ENCODE results near the gene CD274. TPM values are rescaled to one million over a fixed set of nuclear protein-coding genes. Genes with fewer than 3 reads are reported as not detected.
"Not testable (repeated sequence)": the region's sequence is repeated elsewhere in the genome, so short reads cannot be mapped to it uniquely, and the experiment has no call there.

The CD274 gene
- total RNA-seq, 4 donors from 2014 or later: 0.90 to 10.2 (median 5.7) TPM

- Histone ChIP-seq H3K4me1 (no peaks in the 10 kb centered on the region), H3K27me3 (no peaks in the 10 kb centered on the region), H3K27ac (no peak overlapping the region), H3K4me3 (no peak overlapping the region), H3K36me3 (no peaks in the 10 kb centered on the region), H3K9me3 (no peaks in the 10 kb centered on the region)
- DNase-seq: no peak
- no peak for TF ChIP-seq POLR2A (IDR thresholded peaks at IDR 0.05)
- no peak for TF ChIP-seq CTCF (IDR thresholded peaks at IDR 0.05)
- intact Hi-C loops (cut with DNase I; ENCODE audit: low total_unique reads): no loop called here
These were observed 9.0 kb downstream of the CD274 start for GRCh38 chr9:5459289-5459829.

GRCh38 chr9:5460157-5460556 is 9.8 kb downstream of the CD274 start:
- intact Hi-C loops (cut with DNase I; ENCODE audit: low total_unique reads): no loop called here
- Histone ChIP-seq H3K36me3 (no peaks in the 10 kb centered on the region), H3K27ac (no peak overlapping the region), H3K4me1 (no peaks in the 10 kb centered on the region), H3K27me3 (no peaks in the 10 kb centered on the region), H3K4me3 (no peak overlapping the region), H3K9me3 (no peaks in the 10 kb centered on the region)
- no peak for DNase-seq
- no peak for TF ChIP-seq CTCF (IDR thresholded peaks at IDR 0.05)
- TF ChIP-seq POLR2A (IDR thresholded peaks at IDR 0.05): no peak

- intact Hi-C loops (cut with DNase I; ENCODE audit: low total_unique reads); H3K27ac ChIP-seq; DNase-seq; H3K9me3 ChIP-seq; H3K36me3 ChIP-seq; H3K27me3 ChIP-seq; H3K4me3 ChIP-seq; H3K4me1 ChIP-seq: not testable (repeated sequence)
These were observed 14.5 kb downstream of the CD274 start for GRCh38 chr9:5464831-5465330.

- TF ChIP-seq POLR2A (IDR thresholded peaks at IDR 0.05): no peak
- TF ChIP-seq CTCF (IDR thresholded peaks at IDR 0.05): no peak
- no peak for DNase-seq
- intact Hi-C loops (cut with DNase I; ENCODE audit: low total_unique reads): no loop called here
- H3K27ac ChIP-seq: no peak overlapping the region
- H3K9me3 ChIP-seq: no peaks in the 10 kb centered on the region
- no peaks in the 10 kb centered on the region for H3K27me3 ChIP-seq
- H3K4me1 ChIP-seq: no peaks in the 10 kb centered on the region
- H3K36me3 ChIP-seq: no peaks in the 10 kb centered on the region
- H3K4me3 ChIP-seq: no peak overlapping the region
These were observed 15.7 kb downstream of the CD274 start for GRCh38 chr9:5466005-5466404.

DNA sequence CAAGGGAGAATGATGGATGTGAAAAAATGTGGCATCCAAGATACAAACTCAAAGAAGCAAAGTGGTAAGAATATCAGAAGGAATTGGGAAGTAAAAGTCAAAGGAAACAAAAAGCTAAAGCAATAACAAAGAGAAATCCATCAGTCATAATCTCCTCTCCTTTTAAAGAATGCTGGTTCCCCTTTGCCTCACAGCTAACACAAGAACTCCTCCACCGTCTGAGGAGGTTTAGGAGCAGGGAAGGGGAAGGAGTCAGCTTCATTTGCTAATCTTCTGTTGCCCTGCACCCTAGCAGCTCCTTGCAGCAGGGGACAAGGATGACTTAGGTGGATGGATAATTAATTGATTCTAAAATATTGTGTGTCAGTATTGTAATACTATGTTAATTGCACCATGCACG is 16.4 kb downstream of the CD274 start:
- Histone ChIP-seq H3K4me1 (no peaks in the 10 kb centered on the region), H3K4me3 (no peak overlapping the region)

More for the DNA sequence above, 16.4 kb downstream of the CD274 start:
- intact Hi-C loops (cut with DNase I; ENCODE audit: low total_unique reads): no loop called here
- no peak overlapping the region for H3K27ac ChIP-seq
- H3K27me3 ChIP-seq: no peaks in the 10 kb centered on the region
- no peaks in the 10 kb centered on the region for H3K9me3 ChIP-seq
- TF ChIP-seq POLR2A (IDR thresholded peaks at IDR 0.05) (no peak), CTCF (IDR thresholded peaks at IDR 0.05) (no peak)
- DNase-seq: no peak
- no peaks in the 10 kb centered on the region for H3K36me3 ChIP-seq
